Trophoblast cell (in vitro differentiated cells and primary cell): Measurements from ENCODE around the gene DENND1A.

ENCODE experiments used
- DNase-seq, 2 donors: peaks; one replicate each; pipeline ENCODE4 v3.0.0-alpha.2; 2016
- H2AFZ ChIP-seq: 2 replicates; pipeline ENCODE4 v1.6.1; 2013; ENCODE audit warnings: low read length, moderate library complexity, mild to moderate bottlenecking; ENCODE audit not compliant: insufficient read depth, poor library complexity
- H2AK5ac ChIP-seq: 2 replicates; pipeline ENCODE4 v1.6.1; 2013; ENCODE audit warnings: mild to moderate bottlenecking, low read length
- H2BK120ac ChIP-seq: 2 replicates; pipeline ENCODE4 v1.6.1; 2013; ENCODE audit warnings: low read length, mild to moderate bottlenecking, moderate library complexity; ENCODE audit not compliant: insufficient read depth, poor library complexity
- H2BK12ac ChIP-seq: 2 replicates; pipeline ENCODE4 v1.6.1; 2013; ENCODE audit warnings: mild to moderate bottlenecking, low read length, moderate library complexity
- H2BK5ac ChIP-seq: 2 replicates; pipeline ENCODE4 v1.6.1; 2013; ENCODE audit warnings: low read length, low read depth, moderate library complexity, mild to moderate bottlenecking; ENCODE audit not compliant: poor library complexity
- H3K14ac ChIP-seq: 2 replicates; pipeline ENCODE4 v1.6.1; 2013; ENCODE audit warnings: mild to moderate bottlenecking, low read length
- H3K18ac ChIP-seq: 2 replicates; pipeline ENCODE4 v1.6.1; 2013; ENCODE audit warnings: mild to moderate bottlenecking, low read length
- H3K23ac ChIP-seq: 2 replicates; pipeline ENCODE4 v1.6.1; 2013; ENCODE audit warnings: low read length
- H3K27ac ChIP-seq: 2 replicates; pipeline ENCODE4 v1.5.1; 2013; ENCODE audit warnings: low read depth, mild to moderate bottlenecking, inconsistent platforms, low read length, moderate library complexity
- H3K27me3 ChIP-seq: 2 replicates; pipeline ENCODE4 v1.6.1; 2013; ENCODE audit warnings: inconsistent platforms, mild to moderate bottlenecking, low read length, moderate library complexity; ENCODE audit not compliant: insufficient read depth
- H3K36me3 ChIP-seq, 2 experiments: 1 replicate in 1 of 2; 2 replicates in 1 of 2; pipeline ENCODE4 v1.6.1; 2013; ENCODE audit warnings: low read length in 2 of 2, mild to moderate bottlenecking in 2 of 2, moderate library complexity in 1 of 2; ENCODE audit not compliant: insufficient read depth in 2 of 2, control insufficient read depth in 1 of 2
- H3K4ac ChIP-seq: 2 replicates; pipeline ENCODE4 v1.6.1; 2013; ENCODE audit warnings: low read depth, mild to moderate bottlenecking, low read length, moderate library complexity
- H3K4me1 ChIP-seq, 2 experiments: 1 replicate in 1 of 2; 2 replicates in 1 of 2; pipeline ENCODE4 v1.6.1; 2013; ENCODE audit warnings: low read length in 2 of 2, mild to moderate bottlenecking in 2 of 2, moderate library complexity in 1 of 2; ENCODE audit not compliant: insufficient read depth in 2 of 2, control insufficient read depth in 1 of 2
- H3K4me2 ChIP-seq: 2 replicates; pipeline ENCODE4 v1.6.1; 2013; ENCODE audit warnings: inconsistent platforms, mild to moderate bottlenecking, low read length, moderate library complexity
- H3K4me3 ChIP-seq: 2 replicates; pipeline ENCODE4 v1.5.1; 2013; ENCODE audit warnings: mild to moderate bottlenecking, low read depth, low read length, inconsistent platforms
- H3K79me1 ChIP-seq: one replicate; pipeline ENCODE4 v1.6.1; 2013; ENCODE audit warnings: low read length
- H3K79me2 ChIP-seq: 2 replicates; pipeline ENCODE4 v1.6.1; 2013; ENCODE audit warnings: low read length, mild to moderate bottlenecking; ENCODE audit not compliant: control insufficient read depth, insufficient read depth, poor library complexity
- H3K9ac ChIP-seq: 2 replicates; pipeline ENCODE4 v1.6.1; 2013; ENCODE audit warnings: mild to moderate bottlenecking, low read length
- H3K9me3 ChIP-seq: 2 replicates; pipeline ENCODE4 v1.6.1; 2013; ENCODE audit warnings: low read depth, mild to moderate bottlenecking, control low read depth, inconsistent platforms, low read length; ENCODE audit not compliant: insufficient read depth
- H4K12ac ChIP-seq: 2 replicates; pipeline ENCODE4 v1.6.1; 2013; ENCODE audit warnings: low read depth, mild to moderate bottlenecking, low read length, moderate library complexity
- H4K8ac ChIP-seq: 2 replicates; pipeline ENCODE4 v1.6.1; 2013; ENCODE audit warnings: low read depth, mild to moderate bottlenecking, low read length, moderate library complexity
- H4K91ac ChIP-seq: one replicate; pipeline ENCODE4 v1.6.1; 2013; ENCODE audit warnings: low read depth, mild to moderate bottlenecking, low read length, moderate library complexity
- WGBS: extraction: QIAGEN DNeasy Blood & Tissue Kit; methylation state at CpG from one replicate; pipeline ENCODE4 v1.1.7; 2013; ENCODE audit warnings: missing lambda C conversion rate; ENCODE audit not compliant: insufficient read length, insufficient coverage; ENCODE audit errors: extremely low coverage; 5-methylcytosine and 5-hydroxymethylcytosine counted together

Gene DENND1A

GRCh38 chr9:123881604-123882003 lies 48.3 kb downstream of the DENND1A start:
- Histone ChIP-seq H3K27ac (no peak overlapping the region), H3K79me2 (no peaks in the 10 kb centered on the region), H2BK12ac (no peak overlapping the region), H3K4me3 (no peak overlapping the region), H3K18ac (no peak overlapping the region), H2BK120ac (no peak overlapping the region), H3K9ac (no peak overlapping the region), H3K27me3 (no peaks in the 10 kb centered on the region), H3K4ac (no peak overlapping the region), H3K23ac (no peak overlapping the region), H2AFZ (no peak overlapping the region), H2AK5ac (no peak overlapping the region), H3K4me1 (no peaks in the 10 kb centered on the region), H3K14ac (no peak overlapping the region), H4K8ac (no peak overlapping the region), H4K91ac (no peak overlapping the region), H3K36me3 (no peaks in the 10 kb centered on the region), H3K79me1 (no peaks in the 10 kb centered on the region), H3K9me3 (no peaks in the 10 kb centered on the region), H2BK5ac (no peak overlapping the region), H3K4me2 (no peak overlapping the region), H4K12ac (no peak overlapping the region)
- WGBS = no CpG with 5 or more reads among the region's 4 CpGs
- no peak for DNase-seq

GRCh38 chr9:123880420-123880819 lies 49.5 kb downstream of the DENND1A start:
- peaks cover 0 to 3% of the 10 kb centered on the region in 2 experiments for H3K36me3 ChIP-seq
- H3K4ac ChIP-seq = no peak overlapping the region
- H2BK12ac ChIP-seq = no peak overlapping the region
- no peak overlapping the region for H3K27ac ChIP-seq
- no peaks in the 10 kb centered on the region for H3K79me1 ChIP-seq
- H3K79me2 ChIP-seq = no peaks in the 10 kb centered on the region
- H3K18ac ChIP-seq = no peak overlapping the region
- H2BK120ac ChIP-seq = no peak overlapping the region
- DNase-seq = no peak
- no peak overlapping the region for H2AFZ ChIP-seq
- H3K4me3 ChIP-seq = no peak overlapping the region
- H3K4me2 ChIP-seq = no peak overlapping the region
- H3K27me3 ChIP-seq = no peaks in the 10 kb centered on the region
- H4K91ac ChIP-seq = no peak overlapping the region
- no peak overlapping the region for H3K23ac ChIP-seq
- no peak overlapping the region for H2BK5ac ChIP-seq
- no peak overlapping the region for H3K9ac ChIP-seq
- H3K14ac ChIP-seq = no peak overlapping the region
- H4K8ac ChIP-seq = no peak overlapping the region
- H2AK5ac ChIP-seq = no peak overlapping the region
- H4K12ac ChIP-seq = no peak overlapping the region
- H3K9me3 ChIP-seq = no peaks in the 10 kb centered on the region
- no peaks in the 10 kb centered on the region for H3K4me1 ChIP-seq
- no CpG with 5 or more reads among the region's 3 CpGs for WGBS

- Histone ChIP-seq H3K4me2 (no peak overlapping the region), H4K12ac (no peak overlapping the region), H2AK5ac (no peak overlapping the region), H3K27ac (no peak overlapping the region), H2BK5ac (no peak overlapping the region), H2BK120ac (no peak overlapping the region), H2AFZ (no peak overlapping the region), H3K79me1 (no peaks in the 10 kb centered on the region), H3K18ac (no peak overlapping the region), H3K27me3 (no peaks in the 10 kb centered on the region), H4K91ac (no peak overlapping the region), H4K8ac (no peak overlapping the region), H3K14ac (no peak overlapping the region), H3K9me3 (no peaks in the 10 kb centered on the region), H2BK12ac (no peak overlapping the region), H3K9ac (no peak overlapping the region), H3K79me2 (no peaks in the 10 kb centered on the region), H3K36me3 (peaks cover 0 to 4% of the 10 kb centered on the region in 2 experiments), H3K4me1 (no peaks in the 10 kb centered on the region), H3K23ac (no peak overlapping the region), H3K4ac (no peak overlapping the region), H3K4me3 (no peak overlapping the region)
- DNase-seq = no peak
- no CpG with 5 or more reads among the region's 1 CpG for WGBS
Observed at GRCh38 chr9:123876750-123877149, 53.2 kb downstream of the DENND1A start.

GRCh38 chr9:123872710-123873109 lies 57.2 kb downstream of the DENND1A start:
- Histone ChIP-seq H3K14ac (no peak overlapping the region), H3K9me3 (no peaks in the 10 kb centered on the region), H3K79me1 (no peaks in the 10 kb centered on the region), H4K8ac (no peak overlapping the region), H3K9ac (no peak overlapping the region), H3K4me3 (no peak overlapping the region), H2AK5ac (no peak overlapping the region), H3K4me2 (no peak overlapping the region), H3K4me1 (no peaks in the 10 kb centered on the region), H4K91ac (no peak overlapping the region), H2BK5ac (no peak overlapping the region), H2BK12ac (no peak overlapping the region), H3K4ac (no peak overlapping the region), H2AFZ (no peak overlapping the region), H3K79me2 (no peaks in the 10 kb centered on the region), H3K23ac (no peak overlapping the region), H4K12ac (no peak overlapping the region), H2BK120ac (no peak overlapping the region), H3K27me3 (no peaks in the 10 kb centered on the region), H3K27ac (no peak overlapping the region), H3K36me3 (peaks cover 2 to 4% of the 10 kb centered on the region in 2 experiments), H3K18ac (no peak overlapping the region)
- no peak for DNase-seq
- WGBS = no CpG with 5 or more reads among the region's 1 CpG
